Inflammatory macrophage (primary cell): ENCODE results near the gene IL4I1.
"Not testable (repeated sequence)": the region's sequence is repeated elsewhere in the genome, so short reads cannot be mapped to it uniquely, and the experiment has no call there.

ENCODE experiments used
- DNase-seq, 2 donors: peaks; one replicate each; pipeline ENCODE4 v3.0.0-alpha.2; 2020 to 2022
- total RNA-seq, 18 experiments: gene quantifications; one replicate each; lab custom pipeline; 2026; ENCODE audit warnings: mixed read lengths in 6 of 18, inconsistent platforms in 2 of 18; lab: John Stamatoyannopoulos, UW

Gene IL4I1
- total RNA-seq, result 2.6 to 117 (median 11.5) reads per million in 18 experiments

GRCh38 chr19:49896863-49897621 lies at the start of gene IL4I1:
Gene IL4I1, minus strand, starts transcription at chr19:49896887. Its CDS starts 727 bp downstream, at chr19:49896160.
- DNase-seq, result peak; percentile 86 to 89

GRCh38 chr19:49946415-49946814 lies 49.7 kb upstream of the IL4I1 start:
- DNase-seq, result no peak

- peak; percentile 50 to 77 for DNase-seq
These were observed 47.9 kb upstream of the IL4I1 start for GRCh38 chr19:49944567-49944966.

GRCh38 chr19:49940482-49940791 lies 43.8 kb upstream of the IL4I1 start:
- no peak for DNase-seq

- no peak for DNase-seq
These were observed 43.2 kb upstream of the IL4I1 start for GRCh38 chr19:49939721-49940481.

DNA sequence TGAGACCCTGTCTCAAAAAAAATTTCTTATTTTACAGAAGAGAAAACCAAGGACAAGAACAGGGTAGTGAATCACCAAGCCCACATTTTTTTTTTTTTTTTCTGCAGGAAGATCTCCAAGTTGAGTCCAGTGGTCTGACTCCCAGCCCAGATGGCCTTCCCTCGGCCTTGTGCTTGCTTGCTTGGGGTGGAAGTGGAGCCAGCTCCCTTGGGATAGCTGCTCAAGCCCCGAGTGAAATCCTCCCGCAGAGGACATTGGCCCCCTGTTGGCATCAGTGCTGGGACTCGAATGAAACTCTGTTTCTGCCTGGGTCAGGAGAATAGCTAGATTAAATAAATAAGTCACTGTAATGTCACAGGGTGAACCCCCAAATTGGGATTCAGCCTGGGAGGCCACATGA lies 42.0 kb upstream of the IL4I1 start:
- no peak for DNase-seq

GRCh38 chr19:49937750-49938381 lies 41.2 kb upstream of the IL4I1 start:
- peak; percentile 75 to 80 for DNase-seq

DNA sequence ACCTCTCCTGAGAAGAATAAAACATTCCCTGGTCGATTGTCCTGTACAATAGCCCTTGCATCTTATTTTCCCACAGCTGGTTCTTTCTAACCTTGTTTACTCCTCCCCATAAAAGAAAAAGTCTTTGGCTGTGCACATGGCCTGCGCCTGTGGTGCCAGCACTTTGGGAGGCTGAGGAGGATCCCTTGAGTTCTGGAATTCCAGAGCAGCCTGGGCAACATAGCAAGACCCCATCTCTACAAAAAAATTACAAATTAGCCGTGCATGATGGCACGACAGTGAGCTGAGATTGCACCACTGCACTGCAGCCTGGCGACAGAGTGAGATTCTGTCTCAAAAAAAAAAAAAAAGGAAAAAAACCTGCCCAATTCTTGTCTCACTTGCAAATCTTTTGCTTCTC lies 39.9 kb upstream of the IL4I1 start:
- DNase-seq, result no peak

DNA sequence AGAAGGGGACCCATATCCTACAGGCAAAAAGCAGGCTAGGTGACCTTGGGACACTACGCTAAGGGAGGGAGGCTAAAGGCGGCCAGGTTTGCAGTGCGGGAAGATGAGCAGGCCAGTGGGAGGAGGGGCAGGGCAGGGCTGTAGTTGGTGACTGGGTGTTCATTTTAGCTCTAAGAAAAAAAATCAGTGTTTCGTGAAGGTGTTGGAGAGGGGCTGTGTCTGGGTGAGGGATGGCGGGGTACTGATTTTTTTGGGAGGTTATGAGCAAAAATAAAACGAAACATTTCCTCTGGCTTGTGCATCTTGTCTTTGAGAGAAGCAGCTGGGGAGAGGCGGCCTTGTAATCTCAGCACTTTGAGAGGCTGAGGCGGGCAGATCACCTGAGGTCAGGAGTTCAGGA lies 37.0 kb upstream of the IL4I1 start:
- DNase-seq, result no peak

DNA sequence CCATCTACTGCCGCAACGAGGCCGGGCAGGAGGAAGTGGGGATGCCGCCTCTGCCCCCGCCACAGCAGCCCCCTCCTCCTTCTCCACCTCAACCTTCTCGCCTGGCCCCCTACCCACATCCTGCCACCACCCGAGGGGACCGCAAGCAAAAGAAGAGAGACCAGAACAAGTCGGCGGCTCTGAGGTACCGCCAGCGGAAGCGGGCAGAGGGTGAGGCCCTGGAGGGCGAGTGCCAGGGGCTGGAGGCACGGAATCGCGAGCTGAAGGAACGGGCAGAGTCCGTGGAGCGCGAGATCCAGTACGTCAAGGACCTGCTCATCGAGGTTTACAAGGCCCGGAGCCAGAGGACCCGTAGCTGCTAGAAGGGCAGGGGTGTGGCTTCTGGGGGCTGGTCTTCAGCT lies 36.0 kb upstream of the IL4I1 start:
- DNase-seq, result no peak

GRCh38 chr19:49932041-49932451 lies 35.4 kb upstream of the IL4I1 start:
- no peak for DNase-seq

DNA sequence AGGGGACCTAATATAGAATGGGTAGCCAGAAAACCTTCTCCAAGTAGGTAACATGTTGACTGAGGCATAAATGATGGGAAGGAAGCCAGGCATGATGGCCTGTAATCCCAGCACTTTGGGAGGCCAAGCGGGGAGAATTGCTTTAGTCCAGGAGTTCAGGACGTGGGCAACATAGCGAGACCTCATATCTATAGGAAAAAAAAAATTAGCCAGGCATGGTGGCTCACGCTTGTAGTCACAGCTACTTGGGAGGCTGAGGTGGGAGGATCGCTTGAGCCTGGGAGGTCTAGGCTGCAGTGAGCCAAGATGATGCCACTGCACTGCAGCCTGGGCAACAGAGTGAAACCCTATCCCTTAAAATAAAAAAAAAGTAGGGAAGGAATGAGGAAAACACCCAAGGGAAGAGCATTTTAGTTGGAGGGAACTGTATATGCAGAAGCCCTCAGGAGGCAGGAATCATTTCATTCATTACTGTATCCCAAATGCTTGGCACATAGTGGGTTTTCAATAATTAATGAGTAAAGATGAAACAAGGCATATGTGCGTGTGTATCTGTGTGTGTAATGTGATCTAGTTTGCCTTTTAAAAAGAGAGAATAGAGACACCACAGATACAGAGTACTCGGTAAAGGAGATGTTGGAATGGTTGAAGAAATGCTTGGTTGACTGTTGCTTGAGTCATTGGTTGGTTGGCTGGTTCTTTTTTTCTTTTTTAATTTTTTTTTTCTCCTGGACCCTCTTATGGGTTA lies 34.8 kb upstream of the IL4I1 start:
- no peak for DNase-seq

GRCh38 chr19:49930483-49931011 lies 33.9 kb upstream of the IL4I1 start:
- DNase-seq, result no peak

GRCh38 chr19:49929611-49930482 lies 33.2 kb upstream of the IL4I1 start:
- DNase-seq, result peak; percentile 94 to 95

DNA sequence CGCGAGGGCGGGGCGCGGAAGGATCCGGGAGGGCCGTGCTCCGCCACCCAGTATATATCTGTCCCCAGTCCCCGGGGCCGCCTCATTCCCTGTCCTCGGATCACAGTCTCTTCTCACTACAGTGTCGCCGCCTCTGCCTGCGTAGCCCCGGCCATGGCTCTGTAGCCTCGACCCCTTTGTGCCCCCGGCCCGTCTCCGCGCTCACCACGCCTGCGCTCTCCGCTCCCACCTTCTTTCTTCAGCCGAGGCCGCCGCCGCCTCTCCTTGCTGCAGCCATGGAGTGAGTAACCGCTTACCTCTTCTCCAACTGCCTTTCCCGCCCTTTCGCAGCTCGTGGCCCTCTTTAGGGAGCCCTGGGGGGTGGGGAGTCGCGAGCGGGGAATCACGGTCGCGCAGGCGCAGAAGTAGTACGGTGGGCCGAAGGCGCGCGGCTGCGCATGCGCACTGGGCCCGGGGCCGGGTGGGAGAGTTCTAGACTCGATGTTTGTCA lies 32.5 kb upstream of the IL4I1 start, which contains the start of the genes ATF5 and NUP62:
Gene ATF5, plus strand, starts transcription at position 85 of the 490 bp plus-strand sequence. CDS start 1,646 bp downstream, outside the sequence.
Gene NUP62, minus strand, starts transcription at position 384 of the 490 bp plus-strand sequence. CDS start 19,697 bp downstream, outside the sequence.
- peak; percentile 86 to 91 for DNase-seq

DNA sequence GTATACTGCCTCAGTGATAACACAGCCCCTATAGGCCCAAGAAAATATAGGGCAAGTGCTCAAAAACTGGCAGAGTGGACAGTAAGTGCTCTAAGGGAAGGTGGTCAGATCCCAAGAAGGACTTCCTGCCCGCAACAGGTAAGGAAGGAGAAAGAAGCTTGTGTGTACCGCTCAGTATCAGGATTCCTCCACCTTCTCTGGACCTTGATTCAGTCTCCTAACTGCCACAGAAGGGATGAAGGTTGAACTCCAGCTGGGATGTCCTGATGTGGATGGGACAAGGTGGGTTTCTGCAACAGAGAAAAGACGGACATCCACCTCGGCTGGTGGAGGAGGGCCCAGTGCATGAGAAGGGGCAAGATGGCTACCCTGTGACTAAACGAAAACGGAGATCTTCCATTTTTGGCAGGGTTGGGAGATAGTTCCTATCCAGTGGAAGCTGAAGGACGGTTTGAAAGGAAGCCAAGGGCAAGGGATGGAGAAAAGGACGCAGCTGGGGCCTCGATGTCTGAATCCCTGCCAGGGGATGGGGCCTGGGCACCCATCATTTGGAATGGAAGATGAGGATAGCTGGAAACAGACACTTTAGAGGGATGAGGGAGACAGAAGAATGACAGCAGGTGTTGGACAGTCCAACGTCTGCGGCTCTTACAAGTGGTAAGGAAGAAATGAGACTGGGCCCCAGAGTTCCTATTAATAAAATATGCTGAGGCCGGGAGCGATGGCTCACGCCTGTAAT lies 31.0 kb upstream of the IL4I1 start:
- DNase-seq, result no peak

DNA sequence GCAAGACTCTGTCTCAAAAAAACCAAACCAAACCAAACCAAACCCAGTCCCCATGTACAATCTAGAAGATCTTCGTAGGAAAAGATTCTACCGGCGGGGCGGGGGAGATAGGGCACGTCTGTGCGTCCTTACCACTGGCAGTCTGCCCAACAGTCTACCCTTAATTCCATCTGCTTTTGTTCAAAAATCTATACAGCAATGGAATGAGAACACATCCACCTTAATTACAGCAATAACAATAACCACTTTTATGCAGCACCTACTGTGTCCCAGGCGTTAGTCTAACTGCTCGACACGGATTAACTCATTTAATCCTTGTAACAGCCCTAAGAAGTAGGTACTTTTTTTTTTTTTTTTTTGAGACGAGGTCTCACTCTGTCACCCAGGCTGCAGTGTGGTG lies 29.8 kb upstream of the IL4I1 start:
- no peak for DNase-seq

DNA sequence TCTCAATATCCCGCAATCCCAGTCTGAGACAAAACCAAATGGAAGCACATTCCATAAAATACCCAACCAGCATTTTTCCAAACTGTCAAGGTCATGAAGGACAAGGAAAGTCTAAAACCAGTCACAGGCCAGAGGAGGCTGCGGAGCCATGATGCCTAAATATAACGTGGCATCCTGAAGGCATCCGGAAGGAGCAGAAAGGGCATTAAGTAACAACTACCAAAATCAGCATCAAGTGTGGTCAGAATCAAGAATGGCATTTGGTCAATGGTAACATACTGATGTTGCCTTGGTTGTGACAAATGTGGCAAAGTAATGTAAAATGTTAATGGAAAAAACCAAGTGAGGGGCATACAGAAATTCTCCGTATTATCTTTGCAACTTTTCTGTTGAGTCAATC lies 28.8 kb upstream of the IL4I1 start:
- no peak for DNase-seq

DNA sequence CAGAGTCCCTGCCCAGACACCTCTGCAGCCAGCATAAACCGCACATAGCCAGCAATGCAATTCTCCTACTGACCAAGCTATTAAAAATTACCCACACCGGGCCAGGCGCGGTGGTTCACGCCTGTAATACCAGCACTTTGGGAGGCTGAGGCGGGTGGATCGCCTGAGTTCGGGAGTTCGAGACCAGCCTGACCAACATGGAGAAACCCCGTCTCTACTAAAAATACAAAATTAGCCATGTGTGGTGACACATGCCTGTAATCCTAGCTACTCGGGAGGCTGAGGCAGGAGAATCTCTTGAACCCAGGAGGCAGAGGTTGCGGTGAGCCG lies 28.2 kb upstream of the IL4I1 start:
- DNase-seq, result not testable (repeated sequence)
